ENCODE data around the gene EYS.

The EYS gene

GRCh38 chr6:64224819-64225218 lies 1482.2 kb downstream of the EYS start:
- no peak for DNase-seq
- Mint-ChIP-seq H3K27me3 (ENCODE audit: low read depth, poor library complexity) (no peaks in the 10 kb centered on the region), H3K36me3 (ENCODE audit: low read depth) (no peaks in the 10 kb centered on the region), H3K4me3 (no peak overlapping the region), H3K27ac (no peak overlapping the region), H3K9me3 (no peaks in the 10 kb centered on the region), H3K4me1 (no peaks in the 10 kb centered on the region)
- no peak for TF ChIP-seq CTCF (IDR thresholded peaks at IDR 0.05)

GRCh38 chr6:64221776-64222175 lies 1485.2 kb downstream of the EYS start:
- no peaks in the 10 kb centered on the region for H3K27me3 Mint-ChIP-seq (ENCODE audit: low read depth, poor library complexity)
- no peak for DNase-seq
- no peak for TF ChIP-seq CTCF (IDR thresholded peaks at IDR 0.05)
- H3K4me1 Mint-ChIP-seq, result no peaks in the 10 kb centered on the region
- H3K4me3 Mint-ChIP-seq, result no peak overlapping the region
- no peaks in the 10 kb centered on the region for H3K9me3 Mint-ChIP-seq
- no peak overlapping the region for H3K27ac Mint-ChIP-seq
- H3K36me3 Mint-ChIP-seq (ENCODE audit: low read depth), result no peaks in the 10 kb centered on the region

GRCh38 chr6:64220801-64221200 lies 1486.2 kb downstream of the EYS start:
- Mint-ChIP-seq H3K4me3 (no peak overlapping the region), H3K36me3 (ENCODE audit: low read depth) (no peaks in the 10 kb centered on the region), H3K4me1 (no peaks in the 10 kb centered on the region), H3K27ac (no peak overlapping the region), H3K9me3 (no peaks in the 10 kb centered on the region), H3K27me3 (ENCODE audit: low read depth, poor library complexity) (no peaks in the 10 kb centered on the region)
- TF ChIP-seq CTCF (IDR thresholded peaks at IDR 0.05), result no peak
- no peak for DNase-seq

- Mint-ChIP-seq H3K9me3 (no peaks in the 10 kb centered on the region), H3K36me3 (ENCODE audit: low read depth) (no peaks in the 10 kb centered on the region), H3K4me1 (no peaks in the 10 kb centered on the region), H3K27ac (no peak overlapping the region), H3K27me3 (ENCODE audit: low read depth, poor library complexity) (no peaks in the 10 kb centered on the region), H3K4me3 (no peak overlapping the region)
- DNase-seq, result no peak
- no peak for TF ChIP-seq CTCF (IDR thresholded peaks at IDR 0.05)
These were observed 1489.1 kb downstream of the EYS start for GRCh38 chr6:64217721-64218620.

- TF ChIP-seq CTCF (IDR thresholded peaks at IDR 0.05), result no peak
- Mint-ChIP-seq H3K9me3 (no peaks in the 10 kb centered on the region), H3K36me3 (ENCODE audit: low read depth) (no peaks in the 10 kb centered on the region), H3K27ac (no peak overlapping the region), H3K27me3 (ENCODE audit: low read depth, poor library complexity) (no peaks in the 10 kb centered on the region), H3K4me3 (no peak overlapping the region), H3K4me1 (no peaks in the 10 kb centered on the region)
- DNase-seq, result no peak
These were observed 1492.7 kb downstream of the EYS start for GRCh38 chr6:64214373-64214772.

GRCh38 chr6:64213697-64214096 lies 1493.3 kb downstream of the EYS start:
- DNase-seq, result no peak
- H3K4me1 Mint-ChIP-seq, result no peaks in the 10 kb centered on the region
- H3K27me3 Mint-ChIP-seq (ENCODE audit: low read depth, poor library complexity), result no peaks in the 10 kb centered on the region
- H3K27ac Mint-ChIP-seq, result no peak overlapping the region
- TF ChIP-seq CTCF (IDR thresholded peaks at IDR 0.05), result no peak
- no peaks in the 10 kb centered on the region for H3K9me3 Mint-ChIP-seq
- H3K36me3 Mint-ChIP-seq (ENCODE audit: low read depth), result no peaks in the 10 kb centered on the region
- H3K4me3 Mint-ChIP-seq, result no peak overlapping the region
